Small intestine (tissue), 7 donors: ENCODE measurements around the gene ETS2. TPM values are rescaled to one million over a fixed set of nuclear protein-coding genes. Genes with fewer than 3 reads are reported as not detected.
"Not testable (repeated sequence)": the region's sequence is repeated elsewhere in the genome, so short reads cannot be mapped to it uniquely, and the experiment has no call there.

Experiments used
- DNase-seq, 2 donors: peaks; one replicate each; pipeline versions ENCODE4 v3.0.0 to v3.0.0-alpha.2; 2013
- FAIRE-seq: peaks from 2 replicates; lab custom pipeline; 2012; peaks lifted over from hg19 to GRCh38; lab: Jason Lieb, UNC
- H3K27ac ChIP-seq, 3 donors: one replicate each; pipeline ENCODE4 v1.5.1; 2013; ENCODE audit warnings: low read length in 2 of 3, mild to moderate bottlenecking in 2 of 3, control low read depth in 1 of 3, inconsistent platforms in 1 of 3, low read depth in 1 of 3, moderate library complexity in 1 of 3
- H3K27me3 ChIP-seq, 3 donors: one replicate each; pipeline ENCODE4 v1.6.1; 2013; ENCODE audit warnings: low read length in 3 of 3, inconsistent platforms in 1 of 3; ENCODE audit not compliant: control insufficient read depth in 3 of 3, insufficient read depth in 3 of 3
- H3K36me3 ChIP-seq, 3 donors: one replicate each; pipeline ENCODE4 v1.6.1; 2013; ENCODE audit warnings: low read length in 3 of 3, inconsistent platforms in 1 of 3, low read depth in 1 of 3, mild to moderate bottlenecking in 1 of 3, moderate library complexity in 1 of 3; ENCODE audit not compliant: control insufficient read depth in 3 of 3, insufficient read depth in 2 of 3
- H3K4me1 ChIP-seq, 3 donors: one replicate each; pipeline ENCODE4 v1.6.1; 2013; ENCODE audit warnings: low read length in 2 of 3, inconsistent platforms in 1 of 3, low read depth in 1 of 3, mild to moderate bottlenecking in 1 of 3, moderate library complexity in 1 of 3; ENCODE audit not compliant: control insufficient read depth in 3 of 3, insufficient read depth in 2 of 3
- H3K4me3 ChIP-seq, 3 donors: one replicate each; pipeline ENCODE4 v1.5.1; 2013; ENCODE audit warnings: low read length in 3 of 3, control low read depth in 1 of 3, inconsistent platforms in 1 of 3, low read depth in 1 of 3, mild to moderate bottlenecking in 1 of 3, moderate library complexity in 1 of 3
- H3K9me3 ChIP-seq, 2 donors: one replicate each; pipeline ENCODE4 v1.6.1; 2013; ENCODE audit warnings: low read depth in 1 of 2, low read length in 1 of 2; ENCODE audit not compliant: control insufficient read depth in 2 of 2, insufficient read depth in 1 of 2
- WGBS, 3 donors: extraction: QIAGEN DNeasy Blood & Tissue Kit; methylation state at CpG; one replicate each; pipeline ENCODE4 v1.1.7; 2013; 5-methylcytosine and 5-hydroxymethylcytosine counted together
- polyA plus RNA-seq, 4 donors: library from polyadenylated mRNA; stranded (reverse) in 3 of 4; unstranded in 1 of 4; fragments of 200-250 nt in 3 of 4; fragments of 120-200 nt in 1 of 4; gene quantifications; one replicate each; pipeline versions ENCODE4 v1.2.1 to v1.2.3, GENCODE V29; 2013
- donor health status: healthy with polysubstance abuse.
- donor health status: control.
- donor health status: control.
- donor health status: Bipolar disorder and iron deficiency.
- donor health status: healthy.

Gene ETS2
- polyA plus RNA-seq, 4 donors, result 129 to 151 (median 135) TPM

DNA sequence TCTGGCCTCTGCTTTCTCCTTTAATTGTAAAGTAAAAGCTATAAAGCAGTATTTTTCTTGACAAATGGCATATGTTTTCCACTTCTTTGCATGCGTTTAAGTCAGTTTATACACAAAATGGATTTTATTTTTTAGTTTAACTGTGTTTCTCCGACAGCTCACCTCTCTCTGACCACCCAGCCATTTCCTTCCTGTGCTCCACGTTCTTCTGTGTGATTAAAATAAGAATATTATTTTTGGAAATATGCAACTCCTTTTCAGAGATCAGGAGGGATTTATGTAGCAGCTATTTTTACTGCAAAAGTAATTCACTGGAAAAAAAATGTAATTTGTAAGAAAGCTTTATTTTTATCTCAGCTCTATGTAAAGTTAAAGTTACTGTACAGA, 18.0 kb downstream of the ETS2 start:
- no peak overlapping the region for H3K4me3 ChIP-seq
- 35 to 65% (median 64%) methylated on average over 3 of the region's 3 CpGs for WGBS, 3 donors
- peaks cover 0 to 17% (median 6%) of the 10 kb centered on the region in 3 donors for H3K4me1 ChIP-seq
- FAIRE-seq, result no peak
- H3K9me3 ChIP-seq, result peaks cover 0 to 18% of the 10 kb centered on the region in 2 donors
- H3K27me3 ChIP-seq, result no peaks in the 10 kb centered on the region
- no peak for DNase-seq
- H3K27ac ChIP-seq, result peak overlapping the region; percentile 54 to 62 (median 59)
- H3K36me3 ChIP-seq, result peaks cover 27 to 47% (median 45%) of the 10 kb centered on the region in 3 donors

DNA sequence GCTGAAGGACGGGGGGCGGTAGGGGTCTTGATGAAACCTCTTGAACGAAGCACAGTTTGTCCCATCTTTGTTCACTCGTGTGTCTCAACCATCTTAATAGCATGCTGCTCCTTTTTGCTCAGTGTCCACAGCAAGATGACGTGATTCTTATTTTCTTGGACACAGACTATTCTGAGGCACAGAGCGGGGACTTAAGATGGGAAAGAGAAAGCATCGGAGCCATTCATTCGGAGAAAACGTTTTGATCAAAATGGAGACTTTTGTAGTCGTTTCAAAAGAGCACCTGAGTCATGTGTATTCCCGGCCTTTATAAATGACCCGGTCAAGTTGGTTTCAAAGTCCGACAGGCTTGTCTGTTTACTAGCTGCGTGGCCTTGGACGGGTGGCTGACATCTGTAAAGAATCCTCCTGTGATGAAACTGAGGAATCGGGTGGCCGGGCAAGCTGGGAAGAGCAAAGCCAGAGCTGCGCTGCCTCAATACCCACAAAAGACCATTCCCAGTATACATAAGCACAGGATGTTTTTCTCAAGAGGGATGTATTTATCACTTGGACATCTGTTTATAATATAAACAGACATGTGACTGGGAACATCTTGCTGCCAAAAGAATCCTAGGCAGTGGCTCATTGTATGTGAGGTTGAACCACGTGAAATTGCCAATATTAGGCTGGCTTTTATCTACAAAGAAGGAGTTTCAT, 18.5 kb downstream of the ETS2 start:
- DNase-seq (peak; percentile 81 to 82), FAIRE-seq (no peak)
- 47 to 52% (median 48%) methylated on average over 19 of the region's 19 CpGs for WGBS, 3 donors
- Histone ChIP-seq H3K27me3 (no peaks in the 10 kb centered on the region), H3K27ac (peak overlapping the region; percentile 46 to 59 (median 54)), H3K36me3 (peaks cover 23 to 43% (median 42%) of the 10 kb centered on the region in 3 donors), H3K4me1 (peaks cover 0 to 17% (median 6%) of the 10 kb centered on the region in 3 donors), H3K4me3 (no peak overlapping the region), H3K9me3 (peaks cover 0 to 18% of the 10 kb centered on the region in 2 donors)

DNA sequence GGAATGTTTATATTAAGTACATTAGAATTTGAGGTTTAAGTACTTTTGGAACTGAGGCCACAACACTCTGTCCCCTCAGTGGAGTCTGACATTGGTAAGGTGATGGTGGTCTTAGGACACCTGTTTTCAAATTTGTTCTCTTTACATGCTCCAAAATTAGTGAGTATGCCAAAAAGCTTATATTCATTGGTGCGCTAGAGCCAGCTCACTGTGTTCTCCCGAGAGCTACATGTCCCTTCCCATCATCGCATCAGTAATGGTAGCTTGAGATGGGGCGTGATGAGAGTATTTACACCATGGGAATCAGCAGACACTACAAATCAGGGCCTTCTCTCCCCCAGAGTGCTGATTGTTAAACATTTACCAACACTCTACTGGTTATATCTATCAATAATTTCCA, 19.5 kb downstream of the ETS2 start:
- DNase-seq (peak in 1 of 2 donors; percentile 20), FAIRE-seq (no peak)
- Histone ChIP-seq H3K4me1 (peaks cover 0 to 17% (median 3%) of the 10 kb centered on the region in 3 donors), H3K27ac (peak overlapping the region in 2 of 3 donors; percentile 59 to 67), H3K36me3 (peaks cover 19 to 36% (median 35%) of the 10 kb centered on the region in 3 donors), H3K9me3 (peaks cover 0 to 18% of the 10 kb centered on the region in 2 donors), H3K4me3 (no peak overlapping the region), H3K27me3 (no peaks in the 10 kb centered on the region)
- WGBS, 3 donors, result 64 to 81% (median 70%) methylated on average over 4 of the region's 4 CpGs

DNA sequence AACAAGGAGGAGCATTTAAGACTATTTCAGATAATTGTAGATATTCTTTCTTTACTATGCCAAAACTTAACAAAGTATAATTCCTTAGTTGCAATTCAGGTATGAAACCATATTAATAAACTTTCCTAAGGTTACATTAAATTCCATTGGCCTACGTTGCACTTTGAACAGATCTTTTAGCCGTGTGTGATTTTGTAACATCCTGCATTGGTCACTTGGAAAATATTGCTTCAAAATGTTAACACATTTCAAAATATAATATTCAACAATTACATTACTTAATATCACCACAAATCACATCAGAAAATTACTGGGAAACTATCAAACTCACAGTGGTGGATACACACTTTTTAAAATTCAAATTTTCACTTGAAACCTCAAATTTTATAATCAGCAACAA, 20.2 kb downstream of the ETS2 start:
- FAIRE-seq (no peak), DNase-seq (no peak)
- peak overlapping the region in 1 of 3 donors; percentile 59 for H3K27ac ChIP-seq
- H3K27me3 ChIP-seq, result no peaks in the 10 kb centered on the region
- H3K4me3 ChIP-seq, result no peak overlapping the region
- WGBS, 3 donors, result 26 to 65% (median 39%) methylated on average over 2 of the region's 2 CpGs
- H3K9me3 ChIP-seq, result peaks cover 0 to 18% of the 10 kb centered on the region in 2 donors
- H3K36me3 ChIP-seq, result peaks cover 16 to 30% (median 29%) of the 10 kb centered on the region in 3 donors
- H3K4me1 ChIP-seq, result peaks cover under 1 to 20% (median 4%) of the 10 kb centered on the region in 3 donors

DNA sequence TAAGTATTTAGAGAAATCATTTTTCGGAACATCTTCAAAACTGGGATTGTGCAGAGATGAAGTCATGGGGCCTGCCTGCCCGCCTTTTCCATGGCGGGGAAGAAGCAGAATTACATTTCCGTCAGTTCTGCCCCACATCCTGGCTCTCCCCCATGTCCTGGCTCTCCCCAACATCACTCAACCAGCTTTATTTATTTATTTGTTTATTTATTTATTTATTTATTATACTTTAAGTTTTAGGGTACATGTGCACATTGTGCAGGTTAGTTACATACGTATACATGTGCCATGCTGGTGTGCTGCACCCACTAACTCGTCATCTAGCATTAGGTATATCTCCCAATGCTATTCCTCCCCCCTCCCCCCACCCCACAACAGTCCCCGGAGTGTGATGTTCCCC, 22.4 kb downstream of the ETS2 start:
- DNase-seq, H3K36me3 ChIP-seq, H3K4me3 ChIP-seq, H3K27me3 ChIP-seq, H3K27ac ChIP-seq, FAIRE-seq: not testable (repeated sequence)
- 93 to 95% (median 94%) methylated on average over 5 to 7 of the region's 7 CpGs for WGBS, 3 donors
- H3K9me3 ChIP-seq, result peaks cover 0 to 18% of the 10 kb centered on the region in 2 donors
- H3K4me1 ChIP-seq, result peaks cover 0 to 16% (median 5%) of the 10 kb centered on the region in 3 donors

DNA sequence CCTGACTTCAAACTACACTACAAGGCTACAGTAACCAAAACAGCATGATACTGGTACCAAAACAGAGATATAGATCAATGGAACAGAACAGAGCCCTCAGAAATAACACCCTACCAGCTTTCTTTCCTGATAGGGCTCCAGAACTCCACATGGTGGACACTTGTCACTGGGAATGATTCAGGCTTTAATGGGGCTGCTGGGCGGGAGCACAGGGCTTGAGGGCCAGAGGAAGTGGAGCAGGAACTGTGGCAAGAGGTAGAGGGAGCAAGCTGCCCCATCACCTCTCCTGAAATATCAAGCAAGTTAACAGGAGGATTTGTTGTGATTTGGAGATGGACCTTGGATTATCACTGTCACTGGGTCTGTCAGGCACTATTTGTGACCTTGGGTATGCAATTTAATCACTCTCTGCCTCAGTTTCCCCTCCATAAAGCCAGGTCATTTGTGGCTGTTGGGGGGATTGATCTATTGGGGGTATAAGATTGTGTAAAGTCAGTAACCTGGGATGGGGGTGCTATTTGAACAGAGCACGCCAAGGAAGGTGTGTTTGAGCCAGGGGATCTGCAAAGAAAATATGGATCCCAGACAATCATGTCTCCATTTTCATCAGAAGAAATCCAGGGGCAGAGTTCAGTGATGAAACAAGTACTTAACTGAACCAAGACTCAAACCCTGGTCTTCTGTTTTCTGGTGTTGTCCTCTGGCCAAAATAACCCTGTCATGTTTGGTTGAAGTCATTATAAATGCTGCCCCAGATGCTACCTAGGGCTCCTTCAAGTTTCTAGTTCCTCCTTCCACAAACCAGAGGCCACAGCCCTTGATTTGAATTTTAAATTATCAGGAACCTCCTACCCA, 25.2 kb downstream of the ETS2 start:
- Histone ChIP-seq H3K36me3 (no peaks in the 10 kb centered on the region), H3K4me1 (peaks cover 0 to 10% (median 5%) of the 10 kb centered on the region in 3 donors), H3K9me3 (peaks cover 0 to 15% of the 10 kb centered on the region in 2 donors), H3K27ac (peak overlapping the region in 2 of 3 donors; percentile 56 to 68), H3K27me3 (no peaks in the 10 kb centered on the region), H3K4me3 (no peak overlapping the region)
- WGBS, 3 donors, result 78 to 86% (median 85%) methylated on average over 2 of the region's 2 CpGs
- DNase-seq (no peak), FAIRE-seq (no peak)

DNA sequence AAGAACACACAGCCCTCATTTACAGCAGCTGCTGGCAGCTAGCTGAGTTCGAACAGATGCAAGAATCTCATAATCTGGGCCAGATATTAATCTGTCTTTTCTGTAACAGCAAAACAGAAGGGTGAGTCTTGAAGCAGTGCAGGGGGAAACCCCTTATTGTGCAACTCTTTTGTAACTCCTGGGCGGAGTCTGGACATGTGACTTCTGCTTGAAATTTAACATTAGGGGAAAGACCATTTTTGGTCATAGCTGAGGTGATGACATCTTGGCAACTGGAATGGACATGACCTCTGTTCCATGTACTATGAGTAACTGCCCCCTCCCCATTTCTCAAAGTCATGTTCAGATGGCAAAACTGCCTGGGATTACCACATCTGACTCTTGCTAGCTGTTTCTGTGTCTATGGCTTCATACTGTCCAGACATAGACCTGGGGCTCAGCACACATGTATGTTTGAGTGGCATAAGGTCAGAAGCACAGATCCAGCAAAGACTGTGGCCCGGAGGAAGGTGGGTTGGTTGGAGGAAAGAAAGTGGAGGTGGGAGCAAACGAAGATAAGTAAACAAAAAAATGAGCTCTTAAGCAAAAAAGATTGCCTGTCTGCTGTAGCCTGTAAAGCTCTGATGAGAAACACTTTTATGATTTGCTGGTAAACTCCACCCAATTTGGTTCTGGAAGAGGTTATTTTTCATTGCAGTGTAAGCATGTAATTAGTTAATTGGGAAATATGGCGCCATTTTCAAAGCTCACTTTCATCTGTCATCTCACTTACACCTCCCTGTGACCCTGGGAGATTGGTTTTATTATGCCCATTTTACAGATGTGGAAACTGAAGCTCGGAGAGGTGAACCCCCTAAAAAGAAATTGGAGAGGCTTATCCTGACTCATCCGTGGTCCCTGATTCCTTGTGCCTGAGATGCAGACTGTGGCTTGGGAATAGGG, 26.1 kb downstream of the ETS2 start:
- Histone ChIP-seq H3K27me3 (no peaks in the 10 kb centered on the region), H3K36me3 (no peaks in the 10 kb centered on the region), H3K27ac (peak overlapping the region in 2 of 3 donors; percentile 56 to 75), H3K4me1 (peaks cover 0 to 10% (median 5%) of the 10 kb centered on the region in 3 donors), H3K4me3 (no peak overlapping the region), H3K9me3 (peaks cover 0 to 9% of the 10 kb centered on the region in 2 donors)
- peak; percentile 59 to 95 for DNase-seq
- WGBS, 3 donors, result 56 to 57% (median 57%) methylated on average over 7 of the region's 7 CpGs
- no peak for FAIRE-seq
